HAP-1 (cell line): ENCODE results near the gene MYCBP2.
"Not testable (repeated sequence)": the region's sequence is repeated elsewhere in the genome, so short reads cannot be mapped to it uniquely, and the experiment has no call there.

Experiments used
- DNase-seq, 2 experiments: peaks; one replicate each; pipeline ENCODE4 v3.0.0-alpha.2; 2016 to 2020; ENCODE audit warnings: low spot score in 2 of 2
- H3K27me3 ChIP-seq: fragments of 250-450 bp; sonication (Bioruptor Pico); 2 replicates; pipeline ENCODE4 v1.5.1; 2020; ENCODE audit warnings: low read depth, mild to moderate bottlenecking, moderate library complexity
- H3K36me3 ChIP-seq: fragments of 250-450 bp; sonication (Bioruptor Pico); replicated peaks from 2 replicates; pipeline ENCODE4 v1.5.1; 2020; ENCODE audit warnings: mild to moderate bottlenecking
- H3K4me1 ChIP-seq: fragments of 250-450 bp; sonication (Bioruptor Pico); 2 replicates; pipeline ENCODE4 v1.5.1; 2020; ENCODE audit warnings: mild to moderate bottlenecking
- H3K4me3 ChIP-seq: fragments of 250-450 bp; sonication (Bioruptor Pico); 2 replicates; pipeline ENCODE4 v1.5.1; 2020; ENCODE audit warnings: mild to moderate bottlenecking, moderate library complexity
- H3K9me3 ChIP-seq: fragments of 250-450 bp; sonication (Bioruptor Pico); 2 replicates; pipeline ENCODE4 v1.5.1; 2020; ENCODE audit warnings: mild to moderate bottlenecking, moderate library complexity
- in situ Hi-C: fragments of 300-500 bp; cut with MboI; formaldehyde crosslinking; loops from 3 replicates; pipeline ENCODE4 v1.14.3; 2020; ENCODE audit warnings: low sequenced_read_pairs, inconsistent platforms, mixed read lengths

The MYCBP2 gene

GRCh38 chr13:77300176-77301037 is 26.5 kb downstream of the MYCBP2 start:
- no peak for DNase-seq
- in situ Hi-C loops: no loop called here
- peaks cover 44% of the 10 kb centered on the region for H3K4me1 ChIP-seq
- no peaks in the 10 kb centered on the region for H3K27me3 ChIP-seq
- H3K36me3 ChIP-seq: peaks cover 3% of the 10 kb centered on the region
- H3K9me3 ChIP-seq: no peaks in the 10 kb centered on the region
- H3K4me3 ChIP-seq: no peak overlapping the region

- Histone ChIP-seq H3K27me3 (no peaks in the 10 kb centered on the region), H3K36me3 (peaks cover 3% of the 10 kb centered on the region), H3K4me1 (peaks cover 37% of the 10 kb centered on the region), H3K4me3 (no peak overlapping the region), H3K9me3 (no peaks in the 10 kb centered on the region)
- in situ Hi-C loops: no loop called here
- no peak for DNase-seq
Observed at GRCh38 chr13:77299587-77299986, 27.3 kb downstream of the MYCBP2 start.

- no peaks in the 10 kb centered on the region for H3K27me3 ChIP-seq
- no peak overlapping the region for H3K4me3 ChIP-seq
- H3K36me3 ChIP-seq: peaks cover 6% of the 10 kb centered on the region
- H3K4me1 ChIP-seq: peaks cover 29% of the 10 kb centered on the region
- no peaks in the 10 kb centered on the region for H3K9me3 ChIP-seq
- in situ Hi-C loops: no loop called here
- no peak for DNase-seq
Observed at GRCh38 chr13:77298426-77298825, 28.5 kb downstream of the MYCBP2 start.

- H3K4me3 ChIP-seq: no peak overlapping the region
- no peaks in the 10 kb centered on the region for H3K9me3 ChIP-seq
- DNase-seq: no peak
- peaks cover 3% of the 10 kb centered on the region for H3K4me1 ChIP-seq
- H3K36me3 ChIP-seq: peaks cover 30% of the 10 kb centered on the region
- in situ Hi-C loops: no loop called here
- H3K27me3 ChIP-seq: no peaks in the 10 kb centered on the region
Observed at GRCh38 chr13:77291774-77292173, 35.1 kb downstream of the MYCBP2 start.

- no peak overlapping the region for H3K4me3 ChIP-seq
- no peaks in the 10 kb centered on the region for H3K9me3 ChIP-seq
- H3K4me1 ChIP-seq: peaks cover 3% of the 10 kb centered on the region
- peaks cover 27% of the 10 kb centered on the region for H3K36me3 ChIP-seq
- in situ Hi-C loops: no loop called here
- no peaks in the 10 kb centered on the region for H3K27me3 ChIP-seq
- DNase-seq: no peak
Observed at GRCh38 chr13:77290342-77290741, 36.6 kb downstream of the MYCBP2 start.

- Histone ChIP-seq H3K9me3 (no peaks in the 10 kb centered on the region), H3K27me3 (no peaks in the 10 kb centered on the region), H3K4me1 (peaks cover 6% of the 10 kb centered on the region), H3K4me3 (no peak overlapping the region), H3K36me3 (peaks cover 27% of the 10 kb centered on the region)
- in situ Hi-C loops: no loop called here
- DNase-seq: no peak
Observed at GRCh38 chr13:77289851-77290250, 37.0 kb downstream of the MYCBP2 start.

GRCh38 chr13:77285632-77286031 is 41.3 kb downstream of the MYCBP2 start:
- H3K4me3 ChIP-seq, H3K4me1 ChIP-seq, DNase-seq, H3K9me3 ChIP-seq, in situ Hi-C loops, H3K36me3 ChIP-seq, H3K27me3 ChIP-seq: not testable (repeated sequence)

GRCh38 chr13:77285098-77285497 is 41.8 kb downstream of the MYCBP2 start:
- Histone ChIP-seq H3K9me3 (no peaks in the 10 kb centered on the region), H3K27me3 (no peaks in the 10 kb centered on the region), H3K36me3 (no peaks in the 10 kb centered on the region; the same call in none of the 2 replicates), H3K4me3 (no peak overlapping the region), H3K4me1 (peaks cover 5% of the 10 kb centered on the region)
- no peak for DNase-seq
- in situ Hi-C loops: no loop called here

- Histone ChIP-seq H3K9me3 (no peaks in the 10 kb centered on the region), H3K4me3 (no peak overlapping the region), H3K4me1 (no peaks in the 10 kb centered on the region), H3K27me3 (no peaks in the 10 kb centered on the region), H3K36me3 (peaks cover 15% of the 10 kb centered on the region)
- in situ Hi-C loops: no loop called here
- no peak for DNase-seq
Observed at GRCh38 chr13:77274126-77274525, 52.8 kb downstream of the MYCBP2 start.

- H3K4me1 ChIP-seq: no peaks in the 10 kb centered on the region
- H3K27me3 ChIP-seq: no peaks in the 10 kb centered on the region
- DNase-seq: no peak
- H3K36me3 ChIP-seq: peaks cover 19% of the 10 kb centered on the region
- in situ Hi-C loops: no loop called here
- no peak overlapping the region for H3K4me3 ChIP-seq
- H3K9me3 ChIP-seq: no peaks in the 10 kb centered on the region
Observed at GRCh38 chr13:77269141-77269540, 57.8 kb downstream of the MYCBP2 start.

GRCh38 chr13:77267362-77267761 is 59.5 kb downstream of the MYCBP2 start:
- Histone ChIP-seq H3K27me3 (no peaks in the 10 kb centered on the region), H3K36me3 (peaks cover 22% of the 10 kb centered on the region), H3K4me3 (no peak overlapping the region), H3K9me3 (no peaks in the 10 kb centered on the region), H3K4me1 (no peaks in the 10 kb centered on the region)
- in situ Hi-C loops: no loop called here
- DNase-seq: no peak

GRCh38 chr13:77265336-77265735 is 61.6 kb downstream of the MYCBP2 start:
- in situ Hi-C loops: no loop called here
- Histone ChIP-seq H3K4me1 (no peaks in the 10 kb centered on the region), H3K27me3 (no peaks in the 10 kb centered on the region), H3K9me3 (no peaks in the 10 kb centered on the region), H3K36me3 (peaks cover 18% of the 10 kb centered on the region), H3K4me3 (no peak overlapping the region)
- no peak for DNase-seq

GRCh38 chr13:77262198-77262597 is 64.7 kb downstream of the MYCBP2 start:
- Histone ChIP-seq H3K4me3 (no peak overlapping the region), H3K9me3 (no peaks in the 10 kb centered on the region), H3K4me1 (no peaks in the 10 kb centered on the region), H3K36me3 (peaks cover 14% of the 10 kb centered on the region), H3K27me3 (no peaks in the 10 kb centered on the region)
- DNase-seq: no peak
- in situ Hi-C loops: no loop called here

GRCh38 chr13:77250975-77251374 is 75.9 kb downstream of the MYCBP2 start:
- H3K4me1 ChIP-seq: no peaks in the 10 kb centered on the region
- in situ Hi-C loops: no loop called here
- H3K4me3 ChIP-seq: no peak overlapping the region
- no peaks in the 10 kb centered on the region for H3K9me3 ChIP-seq
- H3K36me3 ChIP-seq: peaks cover 5% of the 10 kb centered on the region
- no peak for DNase-seq
- no peaks in the 10 kb centered on the region for H3K27me3 ChIP-seq

- H3K9me3 ChIP-seq, in situ Hi-C loops, H3K27me3 ChIP-seq, DNase-seq, H3K4me1 ChIP-seq, H3K4me3 ChIP-seq: not testable (repeated sequence)
- peaks cover 19% of the 10 kb centered on the region for H3K36me3 ChIP-seq
Observed at GRCh38 chr13:77245224-77245623, 81.7 kb downstream of the MYCBP2 start.
